Measurements from ENCODE around the gene FHIT. TPM values are rescaled to one million over a fixed set of nuclear protein-coding genes. Genes with fewer than 3 reads are reported as not detected.

FHIT gene
- total RNA-seq, 4 donors from 2014 or later: 4.6 to 6.1 (median 5.7) TPM

DNA sequence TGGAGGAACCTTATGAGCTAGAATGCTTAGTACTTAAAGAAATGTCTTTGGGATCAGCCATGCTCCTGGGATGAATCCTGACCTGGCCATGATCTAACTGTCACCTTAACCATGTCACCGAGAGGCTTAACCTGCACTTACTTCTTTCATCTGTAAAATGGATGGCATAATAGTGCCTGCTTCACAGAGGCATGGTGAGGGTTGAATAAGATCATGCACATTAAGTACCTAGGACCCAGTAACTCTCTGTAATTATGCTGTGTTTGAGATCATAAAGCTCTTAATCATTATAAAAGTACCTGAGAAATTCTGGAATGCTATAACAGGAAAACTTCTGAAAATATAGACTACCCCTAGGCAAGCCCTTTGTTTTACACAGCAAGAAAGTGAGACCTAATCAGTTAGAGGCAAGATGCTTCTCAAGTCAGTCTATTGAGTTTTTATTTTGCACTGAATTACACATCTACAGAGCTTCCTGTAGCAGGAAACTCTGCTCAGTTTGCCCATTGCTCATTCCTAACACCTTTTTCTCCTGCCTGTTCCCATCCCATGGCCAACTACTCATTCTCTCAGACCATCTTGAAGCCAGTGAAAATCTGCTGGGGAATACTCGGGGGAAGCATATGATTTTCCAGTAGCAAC is 1185.9 kb downstream of the FHIT start:
- no peak for TF ChIP-seq EP300 (IDR thresholded peaks at IDR 0.05)
- no peak for TF ChIP-seq POLR2AphosphoS5 (IDR thresholded peaks at IDR 0.05)
- TF ChIP-seq, protein P1, sequence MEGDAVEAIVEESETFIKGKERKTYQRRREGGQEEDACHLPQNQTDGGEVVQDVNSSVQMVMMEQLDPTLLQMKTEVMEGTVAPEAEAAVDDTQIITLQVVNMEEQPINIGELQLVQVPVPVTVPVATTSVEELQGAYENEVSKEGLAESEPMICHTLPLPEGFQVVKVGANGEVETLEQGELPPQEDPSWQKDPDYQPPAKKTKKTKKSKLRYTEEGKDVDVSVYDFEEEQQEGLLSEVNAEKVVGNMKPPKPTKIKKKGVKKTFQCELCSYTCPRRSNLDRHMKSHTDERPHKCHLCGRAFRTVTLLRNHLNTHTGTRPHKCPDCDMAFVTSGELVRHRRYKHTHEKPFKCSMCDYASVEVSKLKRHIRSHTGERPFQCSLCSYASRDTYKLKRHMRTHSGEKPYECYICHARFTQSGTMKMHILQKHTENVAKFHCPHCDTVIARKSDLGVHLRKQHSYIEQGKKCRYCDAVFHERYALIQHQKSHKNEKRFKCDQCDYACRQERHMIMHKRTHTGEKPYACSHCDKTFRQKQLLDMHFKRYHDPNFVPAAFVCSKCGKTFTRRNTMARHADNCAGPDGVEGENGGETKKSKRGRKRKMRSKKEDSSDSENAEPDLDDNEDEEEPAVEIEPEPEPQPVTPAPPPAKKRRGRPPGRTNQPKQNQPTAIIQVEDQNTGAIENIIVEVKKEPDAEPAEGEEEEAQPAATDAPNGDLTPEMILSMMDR (IDR thresholded peaks at IDR 0.05): no peak
- TF ChIP-seq POLR2A (IDR thresholded peaks at IDR 0.05; ENCODE audit: low read depth): no peak
- 92% methylated on average over 2 of the region's 2 CpGs for WGBS
- Histone ChIP-seq H3K27me3 (no peaks in the 10 kb centered on the region), H3K36me3 (no peaks in the 10 kb centered on the region), H3K9me3 (no peaks in the 10 kb centered on the region), H3K4me3 (no peak overlapping the region), H3K27ac (replicated peaks in 1 of 4) (no peak overlapping the region), H3K4me1 (no peaks in the 10 kb centered on the region)
- intact Hi-C loops (cut with DNase I): no loop called here
- DNase-seq (ENCODE audit: extremely low spot score): no peak

DNA sequence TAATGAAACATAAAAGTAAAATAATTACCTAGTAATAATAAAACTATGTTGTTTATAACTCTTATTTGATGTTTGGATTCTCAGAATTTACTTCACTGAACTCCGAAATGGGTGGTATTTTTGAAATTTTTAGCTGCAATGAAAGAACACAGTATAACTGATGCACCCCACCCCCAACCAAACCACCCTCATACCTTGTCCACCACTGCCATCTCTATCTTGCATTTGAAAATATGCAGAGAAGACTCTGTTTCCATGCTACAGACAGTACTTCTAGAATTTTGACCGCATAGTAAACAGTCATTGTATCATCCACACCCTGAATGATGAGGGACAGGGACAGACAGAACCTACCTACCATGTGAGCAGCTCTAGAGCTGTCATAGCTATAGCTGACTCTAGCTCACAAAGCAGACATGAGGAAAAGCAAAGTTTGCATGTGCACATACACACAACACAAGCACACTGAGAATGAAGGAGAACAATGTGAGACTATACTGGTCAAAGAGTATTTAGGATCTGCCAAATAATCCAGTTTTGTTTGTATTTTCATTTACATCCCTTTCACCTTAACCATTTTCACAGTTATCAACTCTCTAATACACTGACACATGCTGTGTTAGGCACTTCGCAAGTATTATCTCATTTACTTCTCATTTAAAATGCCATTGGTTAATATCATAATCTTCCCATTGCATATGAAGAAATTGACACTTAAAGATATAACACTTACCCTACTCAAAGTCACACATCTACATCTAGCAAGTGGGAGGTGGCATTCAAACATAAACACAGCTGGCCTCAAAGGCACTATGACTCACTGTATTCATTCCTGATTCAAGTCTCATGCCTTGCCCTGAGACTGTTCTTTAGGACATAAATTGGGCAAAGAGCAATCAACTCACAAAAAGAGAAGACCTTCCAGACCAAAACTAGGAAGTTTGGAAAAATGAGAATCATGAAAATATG is 1186.8 kb downstream of the FHIT start:
- DNase-seq (ENCODE audit: extremely low spot score): no peak
- Histone ChIP-seq H3K36me3 (no peaks in the 10 kb centered on the region), H3K4me1 (no peaks in the 10 kb centered on the region), H3K27me3 (no peaks in the 10 kb centered on the region), H3K27ac (replicated peaks in 1 of 4) (no peak overlapping the region), H3K9me3 (no peaks in the 10 kb centered on the region), H3K4me3 (no peak overlapping the region)
- 91% methylated on average over 3 of the region's 3 CpGs for WGBS
- TF ChIP-seq POLR2AphosphoS5 (IDR thresholded peaks at IDR 0.05) (no peak), EP300 (IDR thresholded peaks at IDR 0.05) (no peak), POLR2A (IDR thresholded peaks at IDR 0.05; ENCODE audit: low read depth) (no peak)
- TF ChIP-seq, protein P1 (IDR thresholded peaks at IDR 0.05): no peak
- intact Hi-C loops (cut with DNase I): no loop called here

DNA sequence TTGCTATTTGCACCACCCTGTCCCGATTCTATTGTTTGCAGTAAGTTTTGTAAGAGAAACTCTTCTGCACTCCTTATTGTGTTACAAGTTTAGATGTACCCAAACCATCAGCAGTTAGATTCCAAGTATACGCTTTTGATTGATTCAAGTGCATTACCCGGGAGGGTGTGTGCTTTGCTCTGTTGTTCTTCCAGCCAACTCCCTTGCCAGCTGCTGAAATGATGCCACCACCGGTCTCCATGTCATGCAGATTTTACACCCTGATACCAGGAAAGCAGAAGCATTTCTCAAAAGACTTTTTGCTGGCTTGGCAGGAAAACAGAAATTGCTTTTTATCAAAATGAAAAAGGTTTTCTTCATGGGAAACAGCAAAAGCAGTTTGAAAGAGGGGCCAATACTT is 1194.8 kb downstream of the FHIT start:
- intact Hi-C loops (cut with DNase I): no loop called here
- Histone ChIP-seq H3K27ac (replicated peaks in 1 of 4) (no peak overlapping the region), H3K36me3 (no peaks in the 10 kb centered on the region), H3K4me3 (no peak overlapping the region), H3K27me3 (no peaks in the 10 kb centered on the region), H3K9me3 (no peaks in the 10 kb centered on the region), H3K4me1 (peaks cover 0 to 6% (median 0%) of the 10 kb centered on the region in 4 donors)
- 55% methylated on average over 4 of the region's 4 CpGs for WGBS
- DNase-seq (ENCODE audit: extremely low spot score): no peak
- TF ChIP-seq, protein P1 (IDR thresholded peaks at IDR 0.05): no peak

DNA sequence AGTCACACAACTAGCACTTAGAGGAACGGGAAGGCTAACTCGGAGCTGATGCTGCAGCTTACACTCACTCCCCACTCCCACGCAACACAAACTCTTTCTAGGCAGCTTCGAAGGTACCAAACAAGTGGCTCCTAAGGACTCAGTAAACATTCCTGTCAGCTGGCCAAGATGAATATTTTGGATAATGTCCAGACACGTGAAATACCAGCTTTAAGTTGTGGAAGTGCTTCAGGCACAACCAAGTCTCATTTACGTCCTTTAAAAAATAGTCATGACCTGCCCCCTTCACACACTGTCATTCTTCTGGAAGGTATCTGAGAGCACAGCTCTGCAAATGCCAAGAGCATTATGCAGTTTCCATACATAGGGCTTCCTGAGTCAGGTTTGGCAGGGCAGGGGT is 1195.5 kb downstream of the FHIT start:
- peaks cover 0 to 6% (median 0%) of the 10 kb centered on the region in 4 donors for H3K4me1 ChIP-seq
- no peaks in the 10 kb centered on the region for H3K27me3 ChIP-seq
- DNase-seq (ENCODE audit: extremely low spot score): no peak
- intact Hi-C loops (cut with DNase I): no loop called here
- 66% methylated on average over 6 of the region's 6 CpGs for WGBS
- H3K36me3 ChIP-seq: no peaks in the 10 kb centered on the region
- no peaks in the 10 kb centered on the region for H3K9me3 ChIP-seq
- no peak overlapping the region for H3K4me3 ChIP-seq
- H3K27ac ChIP-seq (replicated peaks in 1 of 4): no peak overlapping the region
- TF ChIP-seq, protein P1 (IDR thresholded peaks at IDR 0.05): no peak
- no peak for TF ChIP-seq POLR2AphosphoS5 (IDR thresholded peaks at IDR 0.05)
- TF ChIP-seq POLR2A (IDR thresholded peaks at IDR 0.05; ENCODE audit: low read depth): no peak
- no peak for TF ChIP-seq EP300 (IDR thresholded peaks at IDR 0.05)

Data from esophagus muscularis mucosa (tissue), 4 donors.